22Rv1 (cell line): ENCODE data around the gene NPIPB8.
"Not testable (repeated sequence)": the region's sequence is repeated elsewhere in the genome, so short reads cannot be mapped to it uniquely, and the experiment has no call there.

Experiments used
- ZFX ChIP-seq: fragments of 450-650 bp; IDR thresholded peaks from 2 replicates; pipeline ENCODE4 v1.6.1; 2017; ENCODE audit warnings: antibody characterized with exemption, borderline replicate concordance
- TF ChIP-seq, protein P1 (sequence below): fragments of 450-650 bp; IDR thresholded peaks from 2 replicates; pipeline ENCODE4 v1.5.1; 2017; ENCODE audit warnings: mild to moderate bottlenecking

DNA sequence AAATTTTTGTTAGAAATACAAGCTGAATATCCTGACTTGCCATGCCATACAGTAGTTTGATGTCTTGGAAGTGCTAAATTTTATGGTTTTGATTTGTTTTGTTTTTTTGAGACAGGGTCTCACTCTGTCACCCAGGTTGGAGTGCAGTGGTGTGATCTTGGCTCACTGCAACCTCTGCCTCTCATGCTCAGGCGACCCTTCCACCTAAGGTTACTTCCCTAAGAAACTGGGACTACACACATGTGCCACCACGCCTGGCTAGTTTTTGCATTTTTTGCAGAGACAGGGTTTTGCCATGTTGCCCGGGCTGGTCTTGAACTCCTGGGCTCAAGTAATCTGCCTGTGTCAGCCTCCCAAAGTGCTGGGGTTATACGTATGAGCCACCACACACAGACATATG lies 53.9 kb downstream of the NPIPB8 start:
- TF ChIP-seq, protein P1, sequence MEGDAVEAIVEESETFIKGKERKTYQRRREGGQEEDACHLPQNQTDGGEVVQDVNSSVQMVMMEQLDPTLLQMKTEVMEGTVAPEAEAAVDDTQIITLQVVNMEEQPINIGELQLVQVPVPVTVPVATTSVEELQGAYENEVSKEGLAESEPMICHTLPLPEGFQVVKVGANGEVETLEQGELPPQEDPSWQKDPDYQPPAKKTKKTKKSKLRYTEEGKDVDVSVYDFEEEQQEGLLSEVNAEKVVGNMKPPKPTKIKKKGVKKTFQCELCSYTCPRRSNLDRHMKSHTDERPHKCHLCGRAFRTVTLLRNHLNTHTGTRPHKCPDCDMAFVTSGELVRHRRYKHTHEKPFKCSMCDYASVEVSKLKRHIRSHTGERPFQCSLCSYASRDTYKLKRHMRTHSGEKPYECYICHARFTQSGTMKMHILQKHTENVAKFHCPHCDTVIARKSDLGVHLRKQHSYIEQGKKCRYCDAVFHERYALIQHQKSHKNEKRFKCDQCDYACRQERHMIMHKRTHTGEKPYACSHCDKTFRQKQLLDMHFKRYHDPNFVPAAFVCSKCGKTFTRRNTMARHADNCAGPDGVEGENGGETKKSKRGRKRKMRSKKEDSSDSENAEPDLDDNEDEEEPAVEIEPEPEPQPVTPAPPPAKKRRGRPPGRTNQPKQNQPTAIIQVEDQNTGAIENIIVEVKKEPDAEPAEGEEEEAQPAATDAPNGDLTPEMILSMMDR = not testable (repeated sequence)
- not testable (repeated sequence) for TF ChIP-seq ZFX
